ENCODE measurements around the gene HEPACAM.

GRCh38 chr11:124930799-124931198, 5.0 kb downstream of the HEPACAM start:
- no peak for TF ChIP-seq CTCF (IDR thresholded peaks at IDR 0.05)
- TF ChIP-seq POLR2AphosphoS5 (IDR thresholded peaks at IDR 0.05): no peak
